GM18517 (cell line): ENCODE data around the gene CSRP2.

Source experiments
- ATAC-seq: cut with Tn5 transposase; IDR thresholded peaks from one replicate; pipeline ENCODE4 v1.9.1; 2021; ENCODE audit warnings: mild to moderate bottlenecking, moderate library complexity; ENCODE audit not compliant: unreplicated experiment

The CSRP2 gene

GRCh38 chr12:76895796-76896195 lies 17.0 kb upstream of the CSRP2 start:
- no peak for ATAC-seq

- ATAC-seq = no peak
Observed at GRCh38 chr12:76891609-76892008, 12.8 kb upstream of the CSRP2 start.

- no peak for ATAC-seq
Observed at GRCh38 chr12:76890151-76891143, 11.6 kb upstream of the CSRP2 start.

GRCh38 chr12:76888775-76889174 lies 10.0 kb upstream of the CSRP2 start:
- no peak for ATAC-seq

GRCh38 chr12:76883811-76884210 lies 5.0 kb upstream of the CSRP2 start:
- no peak for ATAC-seq

- ATAC-seq = no peak
Observed at GRCh38 chr12:76883151-76883550, 4.3 kb upstream of the CSRP2 start.

GRCh38 chr12:76882367-76882766 lies 3.5 kb upstream of the CSRP2 start:
- no peak for ATAC-seq

GRCh38 chr12:76881142-76881541 lies 2.3 kb upstream of the CSRP2 start:
- no peak for ATAC-seq

- no peak for ATAC-seq
Observed at GRCh38 chr12:76880519-76881023, 1.8 kb upstream of the CSRP2 start.

GRCh38 chr12:76879710-76880518 lies 1.1 kb upstream of the CSRP2 start:
- no peak for ATAC-seq

- peak; percentile 39 for ATAC-seq
Observed at GRCh38 chr12:76878099-76878898, 520 bp downstream of the CSRP2 start.

- ATAC-seq = no peak
Observed at GRCh38 chr12:76876696-76877229, 2.1 kb downstream of the CSRP2 start.

GRCh38 chr12:76874491-76875190 lies 4.2 kb downstream of the CSRP2 start:
- ATAC-seq = no peak

- ATAC-seq = no peak
Observed at GRCh38 chr12:76874027-76874426, 4.8 kb downstream of the CSRP2 start.

GRCh38 chr12:76872415-76872814 lies 6.4 kb downstream of the CSRP2 start:
- ATAC-seq = no peak

GRCh38 chr12:76871742-76872141 lies 7.1 kb downstream of the CSRP2 start:
- ATAC-seq = no peak

- ATAC-seq = no peak
Observed at GRCh38 chr12:76871082-76871481, 7.7 kb downstream of the CSRP2 start.

GRCh38 chr12:76866726-76867125 lies 12.1 kb downstream of the CSRP2 start:
- no peak for ATAC-seq

- no peak for ATAC-seq
Observed at GRCh38 chr12:76866151-76866567, 12.7 kb downstream of the CSRP2 start.
